ENCODE results near the gene FAM170A. TPM values are rescaled to one million over a fixed set of nuclear protein-coding genes. Genes with fewer than 3 reads are reported as not detected.

Gene FAM170A
- total RNA-seq, 1 experiment from 2014 or later = not detected

Other genes with a start within 250 kb of the FAM170A start
- 90.9 and 122 TPM in 2 replicates for gene HSD17B4, start 177.1 kb upstream of the FAM170A start, total RNA-seq (2014; rRNA removed; shearing (Covaris generic); ENCODE audit: low replicate concordance)

All from Caki2 (cell line).